Measurements from ENCODE around the gene USP34.
A peak's percentile ranks its signal among the peaks of the same experiment; 100 is the strongest.

The USP34 gene

DNA sequence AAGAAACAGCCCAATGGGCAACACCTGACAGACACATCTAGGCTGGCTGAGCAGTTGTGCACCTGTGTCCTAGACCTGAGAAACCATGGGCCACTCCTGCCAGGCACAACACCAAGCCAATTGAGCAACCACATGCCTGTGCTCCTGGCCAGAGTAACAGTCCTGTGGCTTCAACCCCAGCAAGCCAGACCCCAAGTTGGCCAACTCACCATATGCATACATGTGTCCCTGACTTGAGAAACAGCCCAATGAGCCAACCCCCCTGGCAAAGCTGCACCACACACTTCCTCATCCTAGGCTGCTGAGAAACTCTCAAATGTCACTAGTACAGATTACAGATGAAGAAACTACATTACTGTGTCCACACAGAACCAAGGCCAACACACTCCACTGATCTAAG is 36.6 kb downstream of the USP34 start:
- Histone ChIP-seq H3K18ac (ENCODE audit: low read length) (no peak overlapping the region), H3K27me3 (ENCODE audit: control insufficient read depth in 3 of 3, insufficient read depth in 3 of 3, low read depth in 1 of 3, low read length in 3 of 3) (no peaks in the 10 kb centered on the region), H3K14ac (ENCODE audit: low read length) (no peak overlapping the region), H3K4me3 (ENCODE audit: low read length in 2 of 2) (no peak overlapping the region), H4K8ac (ENCODE audit: low read depth, low read length) (no peak overlapping the region), H3K4me2 (ENCODE audit: insufficient read depth, low read length, poor library complexity, severe bottlenecking) (no peak overlapping the region), H3K36me3 (replicated peaks in 1 of 2; ENCODE audit: control insufficient read depth in 2 of 2, insufficient read depth in 2 of 2, low read length in 2 of 2) (peaks cover 0 to 3% of the 10 kb centered on the region in 2 donors), H2AFZ (ENCODE audit: low read length) (no peak overlapping the region), H3K79me1 (ENCODE audit: low read depth, low read length) (peaks cover 11% of the 10 kb centered on the region), H2BK15ac (ENCODE audit: low read length) (no peak overlapping the region), H2BK12ac (ENCODE audit: low read length) (no peak overlapping the region), H3K27ac (replicated peaks; ENCODE audit: low read length) (no peak overlapping the region), H2BK5ac (ENCODE audit: low read length) (no peak overlapping the region), H3K9ac (ENCODE audit: low read depth, low read length, poor library complexity) (no peak overlapping the region), H2BK120ac (ENCODE audit: low read depth, low read length) (no peak overlapping the region), H3K4ac (ENCODE audit: low read length) (no peak overlapping the region), H3K23ac (ENCODE audit: low read depth, low read length, poor library complexity) (no peak overlapping the region), H3K9me3 (replicated peaks in 1 of 2; ENCODE audit: control insufficient read depth in 2 of 2, insufficient read depth in 1 of 2, low read depth in 1 of 2, low read length in 2 of 2) (peaks cover 0 to 3% of the 10 kb centered on the region in 2 donors), H4K91ac (ENCODE audit: low read depth, low read length, poor library complexity) (no peak overlapping the region), H3K4me1 (ENCODE audit: control insufficient read depth in 2 of 2, insufficient read depth in 1 of 2, low read depth in 1 of 2, low read length in 2 of 2) (peaks cover 0 to 4% of the 10 kb centered on the region in 2 donors), H2AK5ac (ENCODE audit: low read depth, low read length) (no peak overlapping the region)
- DNase-seq (ENCODE audit: low spot score), result no peak

- H3K14ac ChIP-seq (ENCODE audit: low read length), result no peak overlapping the region
- H4K8ac ChIP-seq (ENCODE audit: low read depth, low read length), result no peak overlapping the region
- H3K79me1 ChIP-seq (ENCODE audit: low read depth, low read length), result peaks cover 10% of the 10 kb centered on the region
- no CpG with 5 or more reads among the region's 1 CpG for WGBS, 2 donors (ENCODE audit: extremely low coverage in 2 of 2, insufficient read length in 2 of 2, insufficient replicate concordance in 1 of 2)
- no peak overlapping the region for H3K4me2 ChIP-seq (ENCODE audit: insufficient read depth, low read length, poor library complexity, severe bottlenecking)
- no peak overlapping the region for H2AK5ac ChIP-seq (ENCODE audit: low read depth, low read length)
- H3K4me1 ChIP-seq (ENCODE audit: control insufficient read depth in 2 of 2, insufficient read depth in 1 of 2, low read depth in 1 of 2, low read length in 2 of 2), result peaks cover 0 to 4% of the 10 kb centered on the region in 2 donors
- H2BK15ac ChIP-seq (ENCODE audit: low read length), result no peak overlapping the region
- no peak overlapping the region for H2BK12ac ChIP-seq (ENCODE audit: low read length)
- H3K4me3 ChIP-seq (ENCODE audit: low read length in 2 of 2), result no peak overlapping the region
- no peaks in the 10 kb centered on the region for H3K27me3 ChIP-seq (ENCODE audit: control insufficient read depth in 3 of 3, insufficient read depth in 3 of 3, low read depth in 1 of 3, low read length in 3 of 3)
- DNase-seq (ENCODE audit: low spot score), result no peak
- no peaks in the 10 kb centered on the region for H3K36me3 ChIP-seq (replicated peaks in 1 of 2; ENCODE audit: control insufficient read depth in 2 of 2, insufficient read depth in 2 of 2, low read length in 2 of 2)
- peak overlapping the region; percentile 63 for H3K9ac ChIP-seq (ENCODE audit: low read depth, low read length, poor library complexity)
- H2AFZ ChIP-seq (ENCODE audit: low read length), result no peak overlapping the region
- no peak overlapping the region for H4K91ac ChIP-seq (ENCODE audit: low read depth, low read length, poor library complexity)
- no peak overlapping the region for H3K27ac ChIP-seq (replicated peaks; ENCODE audit: low read length)
- H3K23ac ChIP-seq (ENCODE audit: low read depth, low read length, poor library complexity), result no peak overlapping the region
- H2BK5ac ChIP-seq (ENCODE audit: low read length), result no peak overlapping the region
- no peak overlapping the region for H3K4ac ChIP-seq (ENCODE audit: low read length)
- H3K9me3 ChIP-seq (replicated peaks in 1 of 2; ENCODE audit: control insufficient read depth in 2 of 2, insufficient read depth in 1 of 2, low read depth in 1 of 2, low read length in 2 of 2), result peaks cover 0 to 3% of the 10 kb centered on the region in 2 donors
- H3K18ac ChIP-seq (ENCODE audit: low read length), result no peak overlapping the region
- H2BK120ac ChIP-seq (ENCODE audit: low read depth, low read length), result no peak overlapping the region
These were observed 37.3 kb downstream of the USP34 start for GRCh38 chr2:61433606-61434005.

GRCh38 chr2:61432990-61433389 is 37.9 kb downstream of the USP34 start:
- WGBS, 2 donors (ENCODE audit: extremely low coverage in 2 of 2, insufficient read length in 2 of 2, insufficient replicate concordance in 1 of 2), result no CpG with 5 or more reads among the region's 3 CpGs
- no peak for DNase-seq (ENCODE audit: low spot score)
- no peak overlapping the region for H3K4ac ChIP-seq (ENCODE audit: low read length)
- no peak overlapping the region for H3K27ac ChIP-seq (replicated peaks; ENCODE audit: low read length)
- no peak overlapping the region for H3K23ac ChIP-seq (ENCODE audit: low read depth, low read length, poor library complexity)
- H3K9me3 ChIP-seq (replicated peaks in 1 of 2; ENCODE audit: control insufficient read depth in 2 of 2, insufficient read depth in 1 of 2, low read depth in 1 of 2, low read length in 2 of 2), result peaks cover 0 to 3% of the 10 kb centered on the region in 2 donors
- no peak overlapping the region for H2BK12ac ChIP-seq (ENCODE audit: low read length)
- no peak overlapping the region for H2BK120ac ChIP-seq (ENCODE audit: low read depth, low read length)
- no peak overlapping the region for H4K8ac ChIP-seq (ENCODE audit: low read depth, low read length)
- H3K4me2 ChIP-seq (ENCODE audit: insufficient read depth, low read length, poor library complexity, severe bottlenecking), result no peak overlapping the region
- no peaks in the 10 kb centered on the region for H3K36me3 ChIP-seq (replicated peaks in 1 of 2; ENCODE audit: control insufficient read depth in 2 of 2, insufficient read depth in 2 of 2, low read length in 2 of 2)
- H3K4me1 ChIP-seq (ENCODE audit: control insufficient read depth in 2 of 2, insufficient read depth in 1 of 2, low read depth in 1 of 2, low read length in 2 of 2), result peaks cover 0 to 4% of the 10 kb centered on the region in 2 donors
- H3K79me1 ChIP-seq (ENCODE audit: low read depth, low read length), result peaks cover 10% of the 10 kb centered on the region
- H3K4me3 ChIP-seq (ENCODE audit: low read length in 2 of 2), result no peak overlapping the region
- H4K91ac ChIP-seq (ENCODE audit: low read depth, low read length, poor library complexity), result no peak overlapping the region
- H2BK15ac ChIP-seq (ENCODE audit: low read length), result no peak overlapping the region
- H2BK5ac ChIP-seq (ENCODE audit: low read length), result no peak overlapping the region
- H3K14ac ChIP-seq (ENCODE audit: low read length), result no peak overlapping the region
- H2AFZ ChIP-seq (ENCODE audit: low read length), result no peak overlapping the region
- no peak overlapping the region for H2AK5ac ChIP-seq (ENCODE audit: low read depth, low read length)
- H3K27me3 ChIP-seq (ENCODE audit: control insufficient read depth in 3 of 3, insufficient read depth in 3 of 3, low read depth in 1 of 3, low read length in 3 of 3), result no peaks in the 10 kb centered on the region
- no peak overlapping the region for H3K9ac ChIP-seq (ENCODE audit: low read depth, low read length, poor library complexity)
- no peak overlapping the region for H3K18ac ChIP-seq (ENCODE audit: low read length)

DNA sequence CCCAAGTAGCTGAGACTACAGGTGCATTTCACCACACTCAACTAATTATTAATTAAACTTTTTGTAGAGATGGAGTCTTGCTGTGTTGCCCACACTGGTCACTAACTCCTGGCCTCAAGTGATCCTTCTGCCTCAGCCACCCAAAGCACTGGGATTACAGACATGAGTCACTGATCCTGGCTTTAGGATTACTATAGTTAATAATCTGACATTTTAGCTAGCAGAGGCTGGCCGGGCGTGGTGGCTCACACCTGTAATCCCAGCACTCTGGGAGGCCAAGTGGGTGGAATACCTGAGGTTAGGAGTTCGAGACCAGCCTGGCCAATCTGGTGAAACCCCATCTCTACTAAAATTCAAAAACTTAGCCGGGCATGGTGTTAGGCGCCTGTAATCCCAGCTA is 39.5 kb downstream of the USP34 start:
- no peak overlapping the region for H2BK12ac ChIP-seq (ENCODE audit: low read length)
- H2BK120ac ChIP-seq (ENCODE audit: low read depth, low read length), result no peak overlapping the region
- no peak overlapping the region for H3K27ac ChIP-seq (replicated peaks; ENCODE audit: low read length)
- H3K4me2 ChIP-seq (ENCODE audit: insufficient read depth, low read length, poor library complexity, severe bottlenecking), result no peak overlapping the region
- no peak overlapping the region for H2BK15ac ChIP-seq (ENCODE audit: low read length)
- H3K27me3 ChIP-seq (ENCODE audit: control insufficient read depth in 3 of 3, insufficient read depth in 3 of 3, low read depth in 1 of 3, low read length in 3 of 3), result no peaks in the 10 kb centered on the region
- H3K36me3 ChIP-seq (replicated peaks in 1 of 2; ENCODE audit: control insufficient read depth in 2 of 2, insufficient read depth in 2 of 2, low read length in 2 of 2), result no peaks in the 10 kb centered on the region
- H2AK5ac ChIP-seq (ENCODE audit: low read depth, low read length), result no peak overlapping the region
- peaks cover 0 to 3% of the 10 kb centered on the region in 2 donors for H3K9me3 ChIP-seq (replicated peaks in 1 of 2; ENCODE audit: control insufficient read depth in 2 of 2, insufficient read depth in 1 of 2, low read depth in 1 of 2, low read length in 2 of 2)
- H3K14ac ChIP-seq (ENCODE audit: low read length), result no peak overlapping the region
- H3K4me3 ChIP-seq (ENCODE audit: low read length in 2 of 2), result no peak overlapping the region
- H3K23ac ChIP-seq (ENCODE audit: low read depth, low read length, poor library complexity), result no peak overlapping the region
- DNase-seq (ENCODE audit: low spot score), result no peak
- H2AFZ ChIP-seq (ENCODE audit: low read length), result no peak overlapping the region
- H3K4ac ChIP-seq (ENCODE audit: low read length), result no peak overlapping the region
- WGBS, 2 donors (ENCODE audit: extremely low coverage in 2 of 2, insufficient read length in 2 of 2, insufficient replicate concordance in 1 of 2), result no CpG with 5 or more reads among the region's 5 CpGs
- H3K9ac ChIP-seq (ENCODE audit: low read depth, low read length, poor library complexity), result no peak overlapping the region
- peaks cover 10% of the 10 kb centered on the region for H3K79me1 ChIP-seq (ENCODE audit: low read depth, low read length)
- H4K8ac ChIP-seq (ENCODE audit: low read depth, low read length), result no peak overlapping the region
- no peak overlapping the region for H3K18ac ChIP-seq (ENCODE audit: low read length)
- peaks cover 0 to 4% of the 10 kb centered on the region in 2 donors for H3K4me1 ChIP-seq (ENCODE audit: control insufficient read depth in 2 of 2, insufficient read depth in 1 of 2, low read depth in 1 of 2, low read length in 2 of 2)
- no peak overlapping the region for H4K91ac ChIP-seq (ENCODE audit: low read depth, low read length, poor library complexity)
- no peak overlapping the region for H2BK5ac ChIP-seq (ENCODE audit: low read length)

All from neuronal stem cell (in vitro differentiated cells).